Activated T-helper 2 cell treated with anti-CD3 and anti-CD28 coated beads, Interferon-gamma antibody, Interleukin-2, Interleukin-4, amounts not matched to agents 10 μg/mL and 5 μg/mL and 100 μg/mL, durations not matched to agents 14 hours and 24 hours and 36 hours (primary cell): ENCODE data around the gene ITGB5. TPM values are rescaled to one million over a fixed set of nuclear protein-coding genes. Genes with fewer than 3 reads are reported as not detected.

ENCODE experiments used
- DNase-seq: peaks from one replicate; pipeline ENCODE4 v3.0.0; 2021; ENCODE audit warnings: low spot score
- H3K27ac Mint-ChIP-seq: one replicate; pipeline ENCODE4 v1.8.0; 2021; ENCODE audit warnings: mixed read lengths
- H3K27me3 Mint-ChIP-seq: one replicate; pipeline ENCODE4 v1.8.0; 2021; ENCODE audit warnings: low read depth, mixed read lengths
- H3K36me3 Mint-ChIP-seq: one replicate; pipeline ENCODE4 v1.8.0; 2021; ENCODE audit warnings: low read depth, mixed read lengths
- H3K4me1 Mint-ChIP-seq: one replicate; pipeline ENCODE4 v1.8.0; 2021; ENCODE audit warnings: low read depth, mixed read lengths
- H3K4me3 Mint-ChIP-seq: one replicate; pipeline ENCODE4 v1.8.0; 2021; ENCODE audit warnings: low read depth, mild to moderate bottlenecking, moderate library complexity, mixed read lengths
- H3K9me3 Mint-ChIP-seq: one replicate; pipeline ENCODE4 v1.8.0; 2021; ENCODE audit warnings: mixed read lengths
- intact Hi-C: fragments of 100-400 bp; cut with micrococcal nuclease; formaldehyde crosslinking; loops from one replicate; pipeline ENCODE4 v1.15.1; 2023
- total RNA-seq: library from RNA; stranded (reverse); gene quantifications from 2 replicates; pipeline ENCODE4 v1.2.3, GENCODE V29; 2022

ITGB5 gene
- total RNA-seq, 1 donor from 2014 or later = 4.3 TPM

DNA sequence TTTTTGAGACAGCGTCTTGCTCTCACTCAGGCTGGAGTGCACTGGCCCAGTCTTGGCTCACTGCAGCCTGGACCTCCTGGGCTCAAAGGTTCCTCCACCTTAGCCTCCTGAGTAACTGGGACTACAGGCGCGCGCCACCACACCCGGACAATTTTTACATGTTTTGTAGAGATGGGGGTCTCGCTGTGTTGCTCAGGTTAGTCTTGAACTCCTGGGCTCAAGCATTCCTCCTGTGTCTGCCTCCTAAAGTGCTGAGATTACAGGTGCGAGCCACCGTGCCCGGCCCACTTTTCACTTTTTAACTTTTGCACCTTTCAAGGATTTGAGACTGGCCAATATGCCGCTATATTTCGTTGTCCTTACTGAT is 750 bp upstream of the ITGB5 start:
- Mint-ChIP-seq H3K9me3 (no peaks in the 10 kb centered on the region), H3K36me3 (no peaks in the 10 kb centered on the region), H3K4me1 (peaks cover 5% of the 10 kb centered on the region), H3K27me3 (peaks cover 58% of the 10 kb centered on the region), H3K27ac (no peak overlapping the region), H3K4me3 (peak overlapping the region; percentile 56)
- intact Hi-C loops = no loop called here
- DNase-seq = no peak

DNA sequence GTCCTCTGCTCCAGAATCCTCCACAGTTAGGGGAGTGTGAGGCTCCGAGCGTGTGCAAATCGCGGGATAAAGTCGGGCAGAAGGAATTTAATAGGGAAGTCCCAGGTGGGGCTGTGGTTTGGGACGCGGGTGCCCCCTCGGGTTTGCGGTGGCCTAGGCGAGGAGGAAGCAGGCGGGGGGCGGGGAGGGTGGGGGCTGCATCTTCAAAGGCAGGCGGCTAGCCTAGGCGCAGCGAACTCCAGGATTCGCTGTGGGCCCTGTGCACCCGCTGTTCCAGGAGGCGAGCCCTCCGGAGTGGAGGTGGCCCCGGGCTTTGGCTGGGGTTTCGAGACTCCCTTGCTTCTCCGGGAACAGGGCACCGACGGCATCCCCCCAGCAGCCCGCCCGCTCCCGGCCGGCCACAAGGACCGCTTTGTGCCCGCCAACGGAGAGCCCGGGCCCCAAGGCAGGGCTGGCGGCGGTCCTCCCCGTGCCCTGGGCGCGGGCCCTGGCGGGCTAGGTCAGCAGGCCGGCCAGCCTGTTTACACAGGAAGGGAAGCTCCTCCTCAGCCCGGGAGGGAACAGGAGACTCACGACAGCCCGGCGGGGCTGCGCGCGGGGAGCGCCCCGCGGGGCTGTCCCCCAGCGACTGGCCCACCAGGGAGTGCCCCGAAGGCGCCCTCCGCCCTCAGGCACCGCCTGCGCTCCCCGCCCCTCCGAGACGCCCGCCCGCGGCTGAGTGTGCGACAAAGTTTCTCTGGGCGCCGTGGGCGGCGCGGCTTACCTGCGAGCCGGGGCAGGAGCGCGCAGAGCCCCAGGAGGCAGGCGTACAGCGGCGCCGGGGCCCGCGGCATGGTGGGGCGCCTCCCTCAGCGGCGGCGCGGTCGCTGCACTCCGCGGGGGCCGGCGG is 753 bp downstream of the ITGB5 start:
- no peaks in the 10 kb centered on the region for H3K9me3 Mint-ChIP-seq
- intact Hi-C loops = no loop called here
- H3K4me1 Mint-ChIP-seq = peaks cover 5% of the 10 kb centered on the region
- H3K4me3 Mint-ChIP-seq = peak overlapping the region; percentile 63
- H3K27ac Mint-ChIP-seq = no peak overlapping the region
- H3K36me3 Mint-ChIP-seq = no peaks in the 10 kb centered on the region
- peaks cover 66% of the 10 kb centered on the region for H3K27me3 Mint-ChIP-seq
- DNase-seq = no peak

- Mint-ChIP-seq H3K4me3 (peak overlapping the region; percentile 63), H3K9me3 (no peaks in the 10 kb centered on the region), H3K27ac (no peak overlapping the region), H3K36me3 (no peaks in the 10 kb centered on the region), H3K27me3 (peaks cover 61% of the 10 kb centered on the region), H3K4me1 (peaks cover 5% of the 10 kb centered on the region)
- intact Hi-C loops = no loop called here
- DNase-seq = no peak
Observed at GRCh38 chr3:124885466-124886167, 1.5 kb downstream of the ITGB5 start.

- intact Hi-C loops = no loop called here
- H3K4me3 Mint-ChIP-seq = no peak overlapping the region
- H3K36me3 Mint-ChIP-seq = no peaks in the 10 kb centered on the region
- DNase-seq = no peak
- H3K4me1 Mint-ChIP-seq = peaks cover 5% of the 10 kb centered on the region
- no peak overlapping the region for H3K27ac Mint-ChIP-seq
- H3K9me3 Mint-ChIP-seq = no peaks in the 10 kb centered on the region
- peaks cover 58% of the 10 kb centered on the region for H3K27me3 Mint-ChIP-seq
Observed at GRCh38 chr3:124884474-124885101, 2.6 kb downstream of the ITGB5 start.

GRCh38 chr3:124883766-124884473 is 3.2 kb downstream of the ITGB5 start:
- Mint-ChIP-seq H3K9me3 (no peaks in the 10 kb centered on the region), H3K27ac (no peak overlapping the region), H3K4me3 (no peak overlapping the region), H3K27me3 (peaks cover 55% of the 10 kb centered on the region), H3K36me3 (no peaks in the 10 kb centered on the region), H3K4me1 (peaks cover 11% of the 10 kb centered on the region)
- intact Hi-C loops = no loop called here
- DNase-seq = no peak

DNA sequence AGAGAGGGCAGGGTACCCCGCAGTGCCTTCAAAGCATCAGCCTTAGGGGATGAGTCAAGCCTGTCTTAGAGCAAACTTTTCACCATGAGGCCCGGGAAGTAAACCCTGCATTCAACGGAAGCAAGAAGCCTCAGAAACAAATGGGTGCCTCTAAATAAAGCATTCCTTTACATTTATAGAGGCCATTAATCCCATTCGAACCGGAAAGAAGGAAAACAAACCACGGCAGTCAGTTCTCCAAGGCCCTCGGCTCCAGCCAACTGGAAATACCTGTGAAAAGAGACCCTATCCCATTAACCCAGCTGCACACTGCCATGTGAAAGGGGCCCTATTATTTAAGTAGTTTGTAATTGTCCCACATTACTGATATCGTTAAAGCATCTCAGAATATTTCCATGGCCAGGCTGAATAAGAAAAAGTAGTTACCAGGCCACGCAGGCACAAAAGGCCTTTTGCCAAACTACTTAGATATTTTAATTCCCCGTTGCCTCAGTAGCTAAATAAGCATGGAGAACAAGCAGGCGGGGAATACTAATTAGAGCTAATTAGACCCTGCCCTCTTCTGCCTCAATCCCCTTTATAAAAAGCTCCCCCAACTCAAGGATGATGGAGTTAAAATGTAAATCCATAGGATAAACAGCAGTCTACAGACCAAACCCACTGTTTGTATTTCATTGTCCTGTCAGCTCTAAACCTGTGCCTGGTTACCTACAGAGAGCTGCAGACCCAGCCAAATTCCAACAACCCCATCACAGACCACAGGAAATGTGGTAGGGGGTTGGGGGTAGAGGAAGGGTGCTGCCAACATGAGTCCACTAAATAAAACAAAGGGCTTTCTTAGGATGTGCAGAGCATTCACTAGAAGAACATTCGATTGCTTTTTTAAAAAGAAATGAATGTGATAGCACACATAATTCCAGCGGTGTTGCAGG is 4.1 kb downstream of the ITGB5 start:
- no peak overlapping the region for H3K27ac Mint-ChIP-seq
- no peaks in the 10 kb centered on the region for H3K36me3 Mint-ChIP-seq
- H3K4me1 Mint-ChIP-seq = peaks cover 18% of the 10 kb centered on the region
- no peak overlapping the region for H3K4me3 Mint-ChIP-seq
- DNase-seq = no peak
- intact Hi-C loops = no loop called here
- H3K9me3 Mint-ChIP-seq = no peaks in the 10 kb centered on the region
- peaks cover 49% of the 10 kb centered on the region for H3K27me3 Mint-ChIP-seq

- H3K27ac Mint-ChIP-seq = no peak overlapping the region
- no peak overlapping the region for H3K4me3 Mint-ChIP-seq
- peaks cover 45% of the 10 kb centered on the region for H3K27me3 Mint-ChIP-seq
- H3K9me3 Mint-ChIP-seq = no peaks in the 10 kb centered on the region
- peaks cover 17% of the 10 kb centered on the region for H3K4me1 Mint-ChIP-seq
- DNase-seq = no peak
- intact Hi-C loops = no loop called here
- H3K36me3 Mint-ChIP-seq = no peaks in the 10 kb centered on the region
Observed at GRCh38 chr3:124881976-124882697, 5.0 kb downstream of the ITGB5 start.

- Mint-ChIP-seq H3K27me3 (peaks cover 41% of the 10 kb centered on the region), H3K36me3 (no peaks in the 10 kb centered on the region), H3K4me1 (peaks cover 13% of the 10 kb centered on the region), H3K9me3 (no peaks in the 10 kb centered on the region), H3K4me3 (no peak overlapping the region), H3K27ac (no peak overlapping the region)
- intact Hi-C loops = no loop called here
- DNase-seq = no peak
Observed at GRCh38 chr3:124879337-124879680, 7.9 kb downstream of the ITGB5 start.

GRCh38 chr3:124878561-124879336 is 8.4 kb downstream of the ITGB5 start:
- DNase-seq = no peak
- H3K4me3 Mint-ChIP-seq = peak overlapping the region; percentile 20
- no peaks in the 10 kb centered on the region for H3K9me3 Mint-ChIP-seq
- H3K36me3 Mint-ChIP-seq = no peaks in the 10 kb centered on the region
- peaks cover 13% of the 10 kb centered on the region for H3K4me1 Mint-ChIP-seq
- peaks cover 36% of the 10 kb centered on the region for H3K27me3 Mint-ChIP-seq
- intact Hi-C loops = no loop called here
- H3K27ac Mint-ChIP-seq = peak overlapping the region; percentile 56

DNA sequence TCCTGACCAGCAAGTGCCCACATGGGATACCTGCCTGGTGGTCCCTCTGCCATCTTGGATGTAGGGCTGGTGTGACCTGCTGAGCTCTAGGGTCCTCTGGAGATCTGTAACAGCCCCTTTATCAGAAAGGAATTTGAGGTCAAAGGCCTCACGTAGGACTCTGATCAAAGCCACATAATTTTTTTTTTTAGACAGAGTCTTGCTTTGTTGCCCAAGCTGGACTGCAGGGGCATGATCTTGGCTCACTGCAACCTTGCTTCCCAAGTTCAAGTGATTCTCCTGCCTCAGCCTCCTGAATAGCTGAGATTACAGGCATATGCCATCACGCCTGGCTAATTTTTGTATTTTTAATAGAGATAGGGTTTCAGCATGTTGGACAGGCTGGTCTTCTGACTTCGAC is 9.5 kb downstream of the ITGB5 start:
- Mint-ChIP-seq H3K36me3 (no peaks in the 10 kb centered on the region), H3K9me3 (no peaks in the 10 kb centered on the region), H3K4me3 (no peak overlapping the region), H3K27me3 (peaks cover 32% of the 10 kb centered on the region), H3K27ac (no peak overlapping the region), H3K4me1 (peaks cover 13% of the 10 kb centered on the region)
- no peak for DNase-seq
- intact Hi-C loops = no loop called here

- Mint-ChIP-seq H3K36me3 (no peaks in the 10 kb centered on the region), H3K4me1 (peaks cover 13% of the 10 kb centered on the region), H3K4me3 (no peak overlapping the region), H3K27ac (no peak overlapping the region), H3K9me3 (no peaks in the 10 kb centered on the region), H3K27me3 (peaks cover 27% of the 10 kb centered on the region)
- intact Hi-C loops = no loop called here
- no peak for DNase-seq
Observed at GRCh38 chr3:124876401-124876878, 10.7 kb downstream of the ITGB5 start.
